Measurements from ENCODE around the gene FAM219B.
"Not testable (repeated sequence)": the region's sequence is repeated elsewhere in the genome, so short reads cannot be mapped to it uniquely, and the experiment has no call there.

Gene FAM219B

GRCh38 chr15:74906450-74907162 lies at the start of gene FAM219B:
FAM219B (minus strand) TSS chr15:74906851; CDS start chr15:74906800, 51 bp downstream.
- DNase-seq (ENCODE audit: insufficient read length, low spot score) (peak; percentile 96), FAIRE-seq (no peak)

DNA sequence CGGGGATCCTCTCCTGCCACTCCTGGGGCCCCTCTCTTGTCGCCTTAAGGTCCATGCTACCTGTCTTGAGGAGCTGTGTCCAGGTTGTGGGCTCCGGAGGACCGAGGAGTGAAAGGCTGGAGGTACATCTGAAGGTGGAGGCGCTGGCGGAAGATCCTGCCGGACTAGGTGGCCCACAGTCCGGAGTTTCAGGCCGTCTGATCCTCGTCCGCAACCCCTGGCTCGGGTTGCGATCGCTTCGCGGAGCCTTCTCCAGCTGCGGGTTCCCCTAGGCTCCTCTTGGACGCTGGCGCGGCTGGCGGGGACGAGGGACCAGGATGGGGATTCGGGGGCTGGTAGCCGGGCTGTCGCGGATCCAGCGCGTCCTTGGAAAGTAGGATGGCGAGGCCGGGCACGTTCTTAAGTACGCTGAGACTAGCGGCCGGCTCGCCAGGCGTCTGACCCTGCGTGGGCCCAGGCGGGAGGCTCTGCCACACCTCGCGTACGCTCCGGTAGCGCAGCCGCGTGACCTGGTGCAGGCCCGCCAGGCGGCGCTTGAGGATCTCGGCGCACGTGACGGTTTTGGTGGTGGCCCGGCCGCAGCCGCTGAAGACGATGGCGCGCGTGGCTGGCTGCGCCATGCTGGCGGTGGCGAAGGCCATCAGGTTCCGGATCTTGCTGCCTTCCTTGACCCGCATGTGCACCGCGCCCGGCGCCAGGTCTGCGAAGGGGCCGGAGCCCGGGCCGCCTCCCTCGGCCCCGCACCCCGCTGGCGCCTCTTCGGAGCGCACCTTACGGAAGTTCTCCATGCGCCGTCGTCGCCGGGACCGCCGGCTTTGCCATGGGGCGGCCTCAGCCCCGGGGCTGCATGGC lies 49.4 kb upstream of the FAM219B start:
- FAIRE-seq (no peak), DNase-seq (ENCODE audit: insufficient read length, low spot score) (no peak)

DNA sequence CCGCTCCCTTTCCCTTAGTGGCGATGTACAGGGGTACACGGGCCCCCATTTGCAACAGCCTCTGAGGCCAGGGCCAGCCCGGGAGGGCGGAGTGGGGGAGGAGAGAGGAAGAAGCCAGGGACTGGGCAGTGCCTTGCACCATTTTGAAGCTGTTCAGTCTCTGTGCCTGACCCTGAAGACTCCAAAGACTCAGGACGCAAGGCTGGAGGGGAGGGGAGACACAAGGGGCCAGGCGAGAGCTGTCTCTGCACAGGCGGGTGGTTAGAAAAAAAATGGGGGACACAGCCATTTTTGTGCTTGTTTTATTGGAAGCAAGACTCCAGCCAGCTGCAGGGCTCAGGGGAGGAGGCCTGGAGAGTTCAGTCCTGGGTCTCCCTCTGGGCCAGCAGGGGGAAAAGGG lies 48.4 kb upstream of the FAM219B start:
- no peak for DNase-seq (ENCODE audit: insufficient read length, low spot score)
- no peak for FAIRE-seq

- DNase-seq (ENCODE audit: insufficient read length, low spot score) (no peak), FAIRE-seq (no peak)
Measured at GRCh38 chr15:74954515-74954914, 47.9 kb upstream of the FAM219B start.

- FAIRE-seq (no peak), DNase-seq (ENCODE audit: insufficient read length, low spot score) (no peak)
Measured at GRCh38 chr15:74951006-74951405, 44.4 kb upstream of the FAM219B start.

DNA sequence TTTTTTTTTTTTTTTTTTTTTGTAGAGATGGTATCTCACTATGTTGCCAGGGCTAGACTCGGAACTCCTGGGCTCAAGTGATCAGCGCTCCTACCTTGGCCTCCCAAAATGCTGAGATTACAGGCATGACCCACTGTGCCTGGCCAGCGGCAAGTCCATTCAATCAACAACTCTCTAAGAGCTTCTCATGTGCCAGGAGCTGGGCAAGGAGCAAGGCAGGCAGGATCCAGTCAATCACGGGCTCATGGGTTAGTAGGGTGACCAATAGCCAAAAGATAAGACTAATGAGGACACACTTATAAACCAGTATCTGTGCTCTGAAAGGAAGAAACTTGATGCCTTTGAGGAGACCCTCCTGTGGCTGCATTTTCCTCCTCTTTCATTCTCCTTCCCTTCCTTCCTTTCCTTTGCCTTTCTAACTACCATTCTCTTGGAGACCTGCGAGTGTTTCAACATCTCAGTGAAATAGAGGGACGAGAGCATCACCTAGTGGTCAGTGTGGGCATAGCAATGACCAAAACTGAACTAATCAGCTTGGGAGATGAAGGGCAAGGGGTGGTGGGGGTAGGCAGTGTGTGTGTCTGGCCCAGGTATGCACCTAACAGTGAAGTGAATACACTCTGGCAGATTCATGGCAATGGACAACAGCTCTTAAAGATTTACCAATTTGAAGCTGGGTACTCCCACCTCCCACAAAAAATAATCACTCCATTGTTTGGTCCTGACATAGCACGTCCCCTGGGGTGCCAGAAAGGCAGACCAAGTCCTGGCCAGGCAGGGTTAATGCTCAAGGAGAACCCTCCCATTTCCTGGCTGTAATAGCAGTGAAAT lies 43.6 kb upstream of the FAM219B start:
- peak; percentile 79 for DNase-seq (ENCODE audit: insufficient read length, low spot score)
- FAIRE-seq, result peak; percentile 9

DNA sequence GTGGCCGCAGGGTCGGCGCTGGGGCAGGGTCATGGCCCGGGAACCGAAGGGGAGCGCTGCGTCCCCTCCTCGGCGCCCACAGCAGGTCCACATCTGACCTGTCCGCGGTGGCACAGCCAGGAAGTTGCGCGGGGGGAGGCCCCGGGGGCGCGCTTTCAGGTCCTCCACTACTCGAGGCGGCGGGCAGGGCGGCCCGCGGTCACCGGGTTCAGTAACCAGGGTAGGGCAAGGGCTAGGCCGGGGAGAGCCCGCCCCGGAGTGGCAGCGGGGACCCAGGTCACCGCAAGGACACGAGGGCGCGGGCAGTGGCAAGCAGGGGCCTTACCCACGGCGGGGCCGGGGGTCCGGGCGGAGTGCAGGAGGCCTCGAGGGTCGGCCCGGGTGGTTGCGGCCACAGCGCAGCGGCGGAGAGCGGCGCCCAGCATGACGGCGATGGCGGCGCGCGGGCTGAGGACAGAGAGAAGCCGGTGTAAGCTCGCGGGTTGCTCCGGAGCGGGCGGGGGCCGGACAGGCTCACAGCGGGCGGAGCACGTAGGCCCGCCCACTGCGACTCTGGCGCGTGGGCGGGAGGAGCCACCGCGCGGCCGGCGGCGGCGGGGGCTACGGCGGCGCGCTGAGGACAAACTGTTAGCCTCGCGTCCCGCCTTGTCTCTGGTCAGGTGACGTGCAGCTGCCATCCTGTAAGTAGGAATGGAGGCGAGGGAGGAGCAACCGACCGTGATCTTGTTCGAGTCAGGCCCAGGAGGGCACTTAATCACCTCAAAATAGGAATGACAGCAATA lies 31.1 kb upstream of the FAM219B start, which contains the start of gene COX5A:
Gene COX5A, minus strand, starts transcription at position 484 of the 782 bp plus-strand sequence. Its CDS starts 59 bp downstream, at position 425.
- FAIRE-seq (peak; percentile 91), DNase-seq (ENCODE audit: insufficient read length, low spot score) (peak; percentile 94)

- DNase-seq (ENCODE audit: insufficient read length, low spot score) (no peak), FAIRE-seq (no peak)
Measured at GRCh38 chr15:74937272-74937589, 30.6 kb upstream of the FAM219B start.

DNA sequence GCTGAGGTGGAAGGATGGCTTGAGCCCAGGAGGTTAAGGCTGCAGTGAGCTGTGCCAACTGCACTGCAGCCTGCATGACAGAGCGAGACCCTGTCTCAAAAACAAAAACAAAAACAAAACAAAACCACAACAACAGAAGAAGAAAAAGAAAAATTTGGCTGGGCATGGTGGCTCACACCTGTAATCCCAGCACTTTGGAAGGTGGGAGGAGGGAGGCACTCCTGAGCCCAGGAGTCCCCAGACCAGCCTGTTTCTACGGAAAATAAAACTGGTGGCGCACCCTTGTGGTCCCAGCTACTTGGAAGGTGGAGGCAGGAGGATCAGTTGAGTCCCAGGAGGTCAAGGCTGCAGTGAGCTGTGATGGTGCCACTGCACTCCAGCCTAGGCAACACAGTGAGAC lies 28.5 kb upstream of the FAM219B start:
- not testable (repeated sequence) for DNase-seq (ENCODE audit: insufficient read length, low spot score); FAIRE-seq

DNA sequence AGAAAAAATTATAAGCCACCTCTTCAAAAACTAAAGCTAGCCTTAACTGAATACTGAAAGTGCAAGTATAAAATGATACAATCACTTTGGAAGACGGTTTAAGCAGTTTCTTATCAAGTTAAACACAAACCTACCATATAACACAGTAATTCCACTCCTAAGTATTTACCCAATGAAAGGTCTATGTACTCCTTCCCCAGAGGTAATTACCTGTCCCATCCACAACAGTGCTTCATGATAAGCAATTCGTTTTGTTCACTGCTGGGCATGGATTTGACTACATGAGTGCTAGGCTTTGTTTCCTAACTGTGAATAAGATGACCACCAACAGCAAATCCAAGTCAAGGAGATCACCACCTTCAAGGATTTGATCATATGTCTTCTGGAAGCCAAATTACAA lies 26.9 kb upstream of the FAM219B start:
- DNase-seq (ENCODE audit: insufficient read length, low spot score), result no peak
- no peak for FAIRE-seq

- DNase-seq (ENCODE audit: insufficient read length, low spot score) (no peak), FAIRE-seq (no peak)
Measured at GRCh38 chr15:74928771-74929198, 22.1 kb upstream of the FAM219B start.

DNA sequence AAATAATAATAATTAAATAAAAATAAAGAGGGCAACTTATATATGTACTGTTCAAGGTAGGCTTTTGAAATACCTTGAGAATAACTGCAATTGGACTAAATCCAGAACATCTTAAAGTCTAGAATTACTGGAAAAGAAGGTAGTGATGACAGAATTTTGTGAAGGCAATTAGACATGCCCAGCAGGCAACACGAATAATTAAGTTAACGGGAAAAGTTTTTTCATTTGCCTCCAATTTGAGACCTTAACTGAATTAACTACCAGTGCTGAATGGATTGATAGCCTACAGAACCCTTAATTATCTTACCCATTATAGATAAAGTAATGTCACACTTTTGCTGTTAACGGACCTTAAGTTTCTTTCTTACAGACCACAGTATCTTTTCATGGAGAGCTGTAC lies 17.9 kb upstream of the FAM219B start:
- FAIRE-seq, result no peak
- DNase-seq (ENCODE audit: insufficient read length, low spot score), result no peak

- no peak for DNase-seq (ENCODE audit: insufficient read length, low spot score)
- no peak for FAIRE-seq
Measured at GRCh38 chr15:74920456-74920855, 13.8 kb upstream of the FAM219B start.

- no peak for FAIRE-seq
Measured at GRCh38 chr15:74917676-74918075, 11.0 kb upstream of the FAM219B start.

DNA sequence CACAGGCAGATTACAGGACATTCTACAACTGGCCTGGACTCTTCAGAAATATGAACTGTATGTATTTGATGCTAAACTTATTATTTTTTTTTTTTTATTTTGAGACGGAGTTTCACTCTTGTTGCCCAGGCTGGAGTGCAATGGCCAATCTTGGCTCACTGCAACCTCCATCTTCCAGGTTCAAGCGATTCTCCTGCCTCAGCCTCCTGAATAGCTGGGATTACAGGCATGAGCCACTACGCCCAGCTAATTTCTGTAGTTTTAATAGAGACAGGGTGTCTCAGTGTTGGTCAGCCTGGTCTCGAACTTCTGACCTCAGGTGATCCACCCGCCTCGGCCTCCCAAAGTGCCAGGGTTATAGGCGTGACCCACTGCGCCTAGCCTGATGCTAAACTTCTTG lies 7.1 kb upstream of the FAM219B start:
- DNase-seq (ENCODE audit: insufficient read length, low spot score); FAIRE-seq: not testable (repeated sequence)

More at GRCh38 chr15:74917676-74918075, 11.0 kb upstream of the FAM219B start:
- no peak for DNase-seq (ENCODE audit: insufficient read length, low spot score)

GRCh38 chr15:74913041-74913440 lies 6.4 kb upstream of the FAM219B start:
- no peak for FAIRE-seq

DNA sequence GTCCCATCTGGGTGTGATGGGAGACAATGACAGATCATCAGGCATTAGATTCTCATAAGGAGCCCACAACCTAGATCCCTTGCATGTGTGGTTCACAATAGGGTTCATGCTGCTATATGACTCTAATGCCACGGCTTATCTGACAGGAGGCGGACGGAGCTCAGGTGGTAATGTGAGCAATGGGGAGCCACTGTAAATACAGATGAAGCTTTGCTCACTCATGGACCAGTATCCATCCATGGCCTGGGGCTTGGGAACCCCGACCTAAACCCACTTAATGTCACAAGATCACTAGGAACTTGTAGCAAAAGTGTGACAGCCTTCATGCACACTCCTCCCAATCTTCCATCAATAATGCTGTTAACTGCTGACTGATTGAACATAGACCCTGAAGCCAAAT lies 2.0 kb upstream of the FAM219B start:
- DNase-seq (ENCODE audit: insufficient read length, low spot score) (no peak), FAIRE-seq (no peak)

More at GRCh38 chr15:74913041-74913440, 6.4 kb upstream of the FAM219B start:
- no peak for DNase-seq (ENCODE audit: insufficient read length, low spot score)

- DNase-seq (ENCODE audit: insufficient read length, low spot score), result no peak
- no peak for FAIRE-seq
Measured at GRCh38 chr15:74907163-74907870, 666 bp upstream of the FAM219B start.

DNA sequence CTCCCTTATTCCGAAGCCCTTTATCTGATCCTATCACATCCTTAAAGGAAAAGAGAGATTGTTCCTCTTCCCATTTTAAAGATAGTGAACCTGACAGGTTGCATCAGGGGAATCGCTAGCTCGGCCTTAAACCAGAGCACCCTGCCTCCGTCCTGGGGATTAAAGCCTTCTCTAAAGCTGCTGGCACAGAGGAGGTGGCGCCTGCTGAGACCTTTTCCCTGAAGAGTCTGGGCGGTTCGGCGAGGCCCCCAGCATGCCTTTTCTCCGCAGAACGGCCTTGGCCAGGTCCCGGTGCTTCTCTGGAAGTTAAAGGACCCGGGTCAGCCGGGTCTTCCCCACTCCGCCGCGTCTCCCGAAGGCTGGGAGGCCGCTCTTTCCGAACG lies 593 bp downstream of the FAM219B start:
- FAIRE-seq, result no peak
- no peak for DNase-seq (ENCODE audit: insufficient read length, low spot score)

All from HTR-8/SVneo (cell line).